Mucosa of descending colon (tissue), 3 donors: ENCODE data around the gene FSTL4. TPM values are rescaled to one million over a fixed set of nuclear protein-coding genes. Genes with fewer than 3 reads are reported as not detected.

Experiments
- ATAC-seq: fragments of 200-7000 bp; cut with Tn5 transposase; one replicate; pipeline ENCODE4 v1.9.1; 2020; ENCODE audit warnings: mild to moderate bottlenecking, moderate library complexity
- DNase-seq, 3 donors: peaks; one replicate each; pipeline ENCODE4 v3.0.0-alpha.2; 2020
- H3K36me3 ChIP-seq: fragments of 200-600 bp; one replicate; pipeline ENCODE4 v1.8.0; 2021; ENCODE audit warnings: low read depth, mild to moderate bottlenecking
- H3K4me1 ChIP-seq: fragments of 200-600 bp; one replicate; pipeline ENCODE4 v1.8.0; 2021; ENCODE audit warnings: low read depth, mild to moderate bottlenecking
- H3K4me3 ChIP-seq: fragments of 200-600 bp; one replicate; pipeline ENCODE4 v1.8.0; 2021; ENCODE audit warnings: mild to moderate bottlenecking
- H3K9me3 ChIP-seq: fragments of 200-600 bp; one replicate; pipeline ENCODE4 v1.8.0; 2021; ENCODE audit warnings: mild to moderate bottlenecking
- intact Hi-C, 2 donors: fragments of 100-400 bp; cut with DNase I in 1 of 2; cut with micrococcal nuclease in 1 of 2; formaldehyde crosslinking; loops; one replicate each; pipeline versions ENCODE4 v1.11.0 to v1.11.1; 2022; cut with DNase I, micrococcal nuclease
- total RNA-seq, 3 donors: library from RNA; stranded (reverse); fragmentation: NEBNext Ultra II Directional in 2 of 3; extraction: Animal tissue kit (Norgen Biotek cat#: 25700) in 2 of 3; gene quantifications; one replicate each; pipeline versions ENCODE4 v1.2.1 to v1.2.4, GENCODE V29; 2021 to 2023
- TF ChIP-seq, protein P1 (sequence below): fragments of 200-600 bp; IDR thresholded peaks from one replicate; pipeline ENCODE4 v1.8.0; 2022; ENCODE audit warnings: antibody characterized with exemption, mild to moderate bottlenecking
- donor health status: DM: no; HTN: no; CAD: no; lungs with moderate emphysema.
- donor health status: DM: no; HTN: no; CAD: no.
- donor health status: DM: no; HTN: yes; CAD: no.

The FSTL4 gene
- total RNA-seq, 3 donors from 2014 or later: 0.29 to 0.77 (median 0.57) TPM

DNA sequence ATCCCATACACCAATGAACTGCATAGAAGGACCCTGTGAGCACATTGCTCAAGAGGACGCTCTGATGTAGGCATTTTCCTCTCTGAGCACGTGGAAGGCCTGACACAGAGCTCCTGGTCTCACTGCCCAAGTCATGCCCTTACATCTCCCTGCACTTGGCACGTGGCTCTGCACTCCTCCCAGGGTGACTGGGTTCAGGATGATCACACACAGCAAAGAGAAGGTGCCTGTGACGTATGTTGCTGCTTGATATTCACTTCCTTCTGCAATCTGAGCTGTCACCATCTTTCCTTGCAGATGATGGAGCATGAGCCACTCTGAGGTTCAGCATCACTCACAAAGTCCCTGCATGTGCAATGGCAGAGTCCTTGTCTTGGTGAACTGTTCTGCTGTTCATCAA is 125.2 kb downstream of the FSTL4 start:
- ATAC-seq: no peak
- Histone ChIP-seq H3K4me3 (no peak overlapping the region), H3K9me3 (no peaks in the 10 kb centered on the region), H3K36me3 (no peaks in the 10 kb centered on the region), H3K4me1 (peaks cover 11% of the 10 kb centered on the region)
- intact Hi-C loops: no loop called here
- no peak for DNase-seq
- TF ChIP-seq, protein P1, sequence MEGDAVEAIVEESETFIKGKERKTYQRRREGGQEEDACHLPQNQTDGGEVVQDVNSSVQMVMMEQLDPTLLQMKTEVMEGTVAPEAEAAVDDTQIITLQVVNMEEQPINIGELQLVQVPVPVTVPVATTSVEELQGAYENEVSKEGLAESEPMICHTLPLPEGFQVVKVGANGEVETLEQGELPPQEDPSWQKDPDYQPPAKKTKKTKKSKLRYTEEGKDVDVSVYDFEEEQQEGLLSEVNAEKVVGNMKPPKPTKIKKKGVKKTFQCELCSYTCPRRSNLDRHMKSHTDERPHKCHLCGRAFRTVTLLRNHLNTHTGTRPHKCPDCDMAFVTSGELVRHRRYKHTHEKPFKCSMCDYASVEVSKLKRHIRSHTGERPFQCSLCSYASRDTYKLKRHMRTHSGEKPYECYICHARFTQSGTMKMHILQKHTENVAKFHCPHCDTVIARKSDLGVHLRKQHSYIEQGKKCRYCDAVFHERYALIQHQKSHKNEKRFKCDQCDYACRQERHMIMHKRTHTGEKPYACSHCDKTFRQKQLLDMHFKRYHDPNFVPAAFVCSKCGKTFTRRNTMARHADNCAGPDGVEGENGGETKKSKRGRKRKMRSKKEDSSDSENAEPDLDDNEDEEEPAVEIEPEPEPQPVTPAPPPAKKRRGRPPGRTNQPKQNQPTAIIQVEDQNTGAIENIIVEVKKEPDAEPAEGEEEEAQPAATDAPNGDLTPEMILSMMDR: no peak

DNA sequence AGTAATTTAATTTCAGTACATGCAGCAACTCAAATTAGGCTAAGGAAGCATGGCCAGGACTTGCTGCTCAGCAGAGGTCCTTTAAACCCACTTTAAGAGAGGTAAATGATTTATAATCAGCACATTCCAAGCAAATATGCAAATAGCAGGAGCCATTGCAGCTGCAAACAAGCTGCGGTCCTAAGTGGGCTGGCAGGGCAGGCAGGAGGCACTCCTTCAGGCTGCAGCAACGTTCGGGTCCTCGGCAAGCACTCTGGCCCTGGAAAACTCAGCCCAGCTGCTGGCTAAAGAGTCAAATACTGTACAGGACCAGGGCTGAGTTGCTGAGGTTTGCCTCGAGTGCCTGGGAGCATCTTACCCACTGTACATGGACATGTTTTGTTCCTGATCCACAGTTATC is 126.9 kb downstream of the FSTL4 start:
- TF ChIP-seq, protein P1: no peak
- ATAC-seq (no peak), DNase-seq (no peak)
- Histone ChIP-seq H3K36me3 (no peaks in the 10 kb centered on the region), H3K4me1 (peaks cover 11% of the 10 kb centered on the region), H3K9me3 (no peaks in the 10 kb centered on the region), H3K4me3 (no peak overlapping the region)
- intact Hi-C loops: no loop called here

DNA sequence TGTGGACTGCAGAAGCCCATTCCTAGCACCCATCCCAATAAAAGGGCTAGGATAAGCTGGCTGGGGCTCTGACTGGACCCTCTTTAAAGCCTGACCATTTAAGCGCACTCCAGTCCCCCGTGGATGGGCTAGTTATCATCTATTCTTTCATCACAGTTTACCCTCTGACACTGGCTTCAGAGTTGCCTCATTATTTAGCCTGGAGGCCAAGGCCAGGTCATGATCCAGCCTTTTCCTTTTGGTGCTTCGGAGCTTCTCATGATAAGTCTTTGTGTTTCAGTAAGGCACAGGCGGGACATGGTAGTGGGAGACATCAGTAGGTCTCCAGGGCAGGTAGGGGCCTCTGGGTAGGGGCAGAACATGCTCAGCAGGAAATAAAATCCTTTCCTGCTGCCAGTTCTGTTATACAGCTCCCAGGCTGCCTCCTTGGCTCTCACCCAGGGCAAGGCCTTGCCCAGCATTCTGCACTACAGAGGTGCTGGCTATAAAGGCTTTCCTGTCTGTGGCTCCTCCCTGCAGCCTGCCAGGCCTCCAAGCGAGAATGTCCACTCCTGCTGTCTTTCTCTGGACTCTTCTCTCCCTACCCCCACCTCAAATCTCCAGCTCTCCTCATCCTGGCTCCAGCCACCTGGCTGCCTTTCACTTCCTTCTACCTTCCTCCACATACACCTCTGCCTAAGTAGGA is 128.8 kb downstream of the FSTL4 start:
- Histone ChIP-seq H3K4me3 (no peak overlapping the region), H3K9me3 (no peaks in the 10 kb centered on the region), H3K4me1 (peaks cover 11% of the 10 kb centered on the region), H3K36me3 (no peaks in the 10 kb centered on the region)
- DNase-seq: peak; percentile 70 to 78 (median 72)
- intact Hi-C loops: no loop called here
- TF ChIP-seq, protein P1: no peak
- peak; percentile 95 for ATAC-seq

DNA sequence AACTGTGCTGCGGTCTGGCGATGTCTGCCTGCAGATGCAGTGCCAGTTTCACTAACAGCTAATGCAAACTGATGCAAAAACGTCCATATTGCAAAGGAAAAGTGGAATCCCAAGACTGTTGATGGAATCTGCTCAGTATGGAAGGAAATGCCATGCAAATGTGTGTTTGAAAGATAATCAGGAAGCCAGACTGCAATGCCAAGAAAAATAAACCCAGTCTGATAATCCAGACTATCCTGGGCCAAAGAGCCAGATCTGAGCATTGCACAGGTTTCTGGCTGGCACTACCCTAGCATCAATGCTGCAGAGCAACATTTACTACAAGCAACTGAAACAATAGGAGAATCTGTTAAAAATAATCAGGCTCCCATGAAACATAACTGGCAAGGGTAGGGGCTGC is 130.3 kb downstream of the FSTL4 start:
- no peaks in the 10 kb centered on the region for H3K9me3 ChIP-seq
- no peak for DNase-seq
- H3K36me3 ChIP-seq: no peaks in the 10 kb centered on the region
- intact Hi-C loops: no loop called here
- no peak overlapping the region for H3K4me3 ChIP-seq
- TF ChIP-seq, protein P1: no peak
- no peak for ATAC-seq
- H3K4me1 ChIP-seq: peaks cover 11% of the 10 kb centered on the region

DNA sequence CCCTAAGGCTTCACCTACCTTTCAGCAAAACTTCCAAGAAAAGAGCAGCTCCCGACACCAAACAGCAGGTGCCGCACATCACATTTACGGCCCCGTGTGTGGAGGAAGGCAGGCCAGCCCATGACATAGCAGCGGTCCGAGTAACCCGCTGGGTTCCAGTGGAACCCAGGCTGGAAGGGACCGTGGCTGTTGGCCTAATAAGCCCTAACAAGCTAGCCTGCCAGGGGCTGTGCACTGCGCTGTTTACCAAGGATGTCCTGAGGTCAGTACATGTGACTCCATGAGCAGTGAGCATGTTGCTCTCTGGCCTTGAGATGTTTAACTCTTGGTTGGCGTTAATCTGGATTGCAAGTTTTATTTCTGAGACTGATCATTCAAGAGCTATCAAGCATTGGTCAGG is 131.5 kb downstream of the FSTL4 start:
- ATAC-seq (no peak), DNase-seq (no peak)
- no peaks in the 10 kb centered on the region for H3K36me3 ChIP-seq
- TF ChIP-seq, protein P1: no peak
- no peaks in the 10 kb centered on the region for H3K9me3 ChIP-seq
- H3K4me1 ChIP-seq: peaks cover 11% of the 10 kb centered on the region
- intact Hi-C loops: no loop called here
- no peak overlapping the region for H3K4me3 ChIP-seq

DNA sequence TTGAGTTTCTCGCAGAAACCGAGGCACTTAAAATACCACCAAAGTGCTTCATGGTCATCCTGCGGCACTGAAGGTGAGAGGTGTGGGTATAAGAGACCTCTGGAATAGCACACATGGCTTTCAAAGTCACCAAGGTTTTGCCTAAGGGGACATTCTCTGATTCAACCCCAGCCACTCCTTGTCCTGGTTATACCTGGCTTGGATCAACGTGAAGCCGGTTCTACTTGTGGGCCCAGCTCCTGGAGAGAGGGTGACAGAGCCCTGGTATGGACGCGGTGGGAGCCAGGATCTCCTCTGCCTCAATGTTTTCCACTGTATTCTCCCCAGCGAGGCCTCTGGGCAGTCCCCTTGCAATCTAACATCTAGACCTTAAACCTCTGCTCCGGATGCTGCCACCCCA is 132.0 kb downstream of the FSTL4 start:
- DNase-seq (no peak), ATAC-seq (no peak)
- no peak overlapping the region for H3K4me3 ChIP-seq
- no peaks in the 10 kb centered on the region for H3K9me3 ChIP-seq
- intact Hi-C loops: no loop called here
- H3K4me1 ChIP-seq: peaks cover 11% of the 10 kb centered on the region
- no peaks in the 10 kb centered on the region for H3K36me3 ChIP-seq
- TF ChIP-seq, protein P1: no peak
